Stimulated activated naive B cell treated with anti-CD40 and anti-IgM and Interleukin-4, amounts not matched to agents 10 μg/mL and 1 μg/mL and 100 μg/mL, for 72 hours (primary cell): ENCODE data around the gene SPECC1L.
"Not testable (repeated sequence)": the region's sequence is repeated elsewhere in the genome, so short reads cannot be mapped to it uniquely, and the experiment has no call there.

Experiments
- ATAC-seq, 2 donors: fragments of 150-1000 bp; cut with Tn5 transposase; replicated peaks; 2 replicates each; pipeline ENCODE4 v1.10.0; 2021; ENCODE audit warnings: moderate library complexity in 1 of 2
- DNase-seq: peaks from one replicate; pipeline ENCODE4 v3.0.0; 2021
- H3K27ac Mint-ChIP-seq: one replicate; pipeline ENCODE4 v1.8.0; 2022; ENCODE audit warnings: mild to moderate bottlenecking, mixed read lengths
- H3K27me3 Mint-ChIP-seq, 2 donors: one replicate each; pipeline ENCODE4 v1.8.0; 2022; ENCODE audit warnings: mixed read lengths in 2 of 2
- H3K36me3 Mint-ChIP-seq, 2 donors: one replicate each; pipeline ENCODE4 v1.8.0; 2022; ENCODE audit warnings: mixed read lengths in 2 of 2, mild to moderate bottlenecking in 1 of 2
- H3K4me1 Mint-ChIP-seq, 2 donors: one replicate each; pipeline ENCODE4 v1.8.0; 2022; ENCODE audit warnings: mixed read lengths in 2 of 2, mild to moderate bottlenecking in 1 of 2
- H3K4me3 Mint-ChIP-seq, 2 donors: one replicate each; pipeline ENCODE4 v1.8.0; 2022; ENCODE audit warnings: mild to moderate bottlenecking in 2 of 2, mixed read lengths in 2 of 2, moderate library complexity in 1 of 2
- H3K9me3 Mint-ChIP-seq, 2 donors: one replicate each; pipeline ENCODE4 v1.8.0; 2022; ENCODE audit warnings: mixed read lengths in 2 of 2, mild to moderate bottlenecking in 1 of 2

SPECC1L gene

GRCh38 chr22:24240985-24241692 is 29.5 kb upstream of the SPECC1L start:
- not testable (repeated sequence) for DNase-seq, H3K4me3 Mint-ChIP-seq, H3K36me3 Mint-ChIP-seq, H3K27ac Mint-ChIP-seq, ATAC-seq, H3K27me3 Mint-ChIP-seq, H3K9me3 Mint-ChIP-seq
- peaks cover 15 to 27% of the 10 kb centered on the region in 2 donors for H3K4me1 Mint-ChIP-seq

GRCh38 chr22:24243417-24243816 is 27.2 kb upstream of the SPECC1L start:
- not testable (repeated sequence) for H3K27me3 Mint-ChIP-seq, H3K36me3 Mint-ChIP-seq, DNase-seq, ATAC-seq, H3K9me3 Mint-ChIP-seq
- peak overlapping the region; percentile 94 for H3K27ac Mint-ChIP-seq
- peak overlapping the region; percentile 72 to 75 for H3K4me3 Mint-ChIP-seq
- peaks cover 15 to 27% of the 10 kb centered on the region in 2 donors for H3K4me1 Mint-ChIP-seq

GRCh38 chr22:24244144-24244787 is 26.4 kb upstream of the SPECC1L start:
- ATAC-seq (no peak), DNase-seq (no peak)
- H3K36me3 Mint-ChIP-seq: no peaks in the 10 kb centered on the region
- H3K27me3 Mint-ChIP-seq: no peaks in the 10 kb centered on the region
- H3K4me3 Mint-ChIP-seq: no peak overlapping the region
- no peaks in the 10 kb centered on the region for H3K9me3 Mint-ChIP-seq
- H3K4me1 Mint-ChIP-seq: peaks cover 15 to 27% of the 10 kb centered on the region in 2 donors
- no peak overlapping the region for H3K27ac Mint-ChIP-seq

GRCh38 chr22:24245030-24245431 is 25.6 kb upstream of the SPECC1L start, which contains the start of gene GGT5:
GGT5 (minus strand) TSS chr22:24245082; CDS start chr22:24244725, 357 bp downstream.
- not testable (repeated sequence) for H3K36me3 Mint-ChIP-seq, ATAC-seq, H3K27ac Mint-ChIP-seq, H3K9me3 Mint-ChIP-seq, H3K27me3 Mint-ChIP-seq, DNase-seq
- Mint-ChIP-seq H3K4me3 (peak within 1 kb of the TSS in 1 of 2 donors; percentile 14), H3K4me1 (peaks cover 15 to 27% of the 10 kb centered on the region in 2 donors)

- not testable (repeated sequence) for H3K9me3 Mint-ChIP-seq, H3K36me3 Mint-ChIP-seq, DNase-seq, H3K27me3 Mint-ChIP-seq, H3K4me3 Mint-ChIP-seq, H3K27ac Mint-ChIP-seq, ATAC-seq
- peaks cover 15 to 27% of the 10 kb centered on the region in 2 donors for H3K4me1 Mint-ChIP-seq
Measured at GRCh38 chr22:24245584-24246561, 24.8 kb upstream of the SPECC1L start.

- no peaks in the 10 kb centered on the region for H3K9me3 Mint-ChIP-seq
- no peak overlapping the region for H3K27ac Mint-ChIP-seq
- no peaks in the 10 kb centered on the region for H3K36me3 Mint-ChIP-seq
- H3K4me1 Mint-ChIP-seq: peaks cover 15 to 26% of the 10 kb centered on the region in 2 donors
- ATAC-seq (no peak), DNase-seq (no peak)
- no peak overlapping the region for H3K4me3 Mint-ChIP-seq
- H3K27me3 Mint-ChIP-seq: no peaks in the 10 kb centered on the region
Measured at GRCh38 chr22:24247011-24247507, 23.6 kb upstream of the SPECC1L start.

GRCh38 chr22:24247564-24248344 is 22.9 kb upstream of the SPECC1L start:
- no peaks in the 10 kb centered on the region for H3K9me3 Mint-ChIP-seq
- no peaks in the 10 kb centered on the region for H3K27me3 Mint-ChIP-seq
- H3K4me3 Mint-ChIP-seq: no peak overlapping the region
- no peak overlapping the region for H3K27ac Mint-ChIP-seq
- DNase-seq: peak; percentile 35
- peak; percentile 90 to 96 for ATAC-seq
- no peaks in the 10 kb centered on the region for H3K36me3 Mint-ChIP-seq
- H3K4me1 Mint-ChIP-seq: peaks cover 12 to 19% of the 10 kb centered on the region in 2 donors

GRCh38 chr22:24248611-24249010 is 22.0 kb upstream of the SPECC1L start:
- not testable (repeated sequence) for H3K27ac Mint-ChIP-seq, H3K36me3 Mint-ChIP-seq, H3K4me3 Mint-ChIP-seq, H3K9me3 Mint-ChIP-seq, DNase-seq, H3K27me3 Mint-ChIP-seq, ATAC-seq
- H3K4me1 Mint-ChIP-seq: peaks cover 4 to 10% of the 10 kb centered on the region in 2 donors

GRCh38 chr22:24249413-24249812 is 21.2 kb upstream of the SPECC1L start:
- ATAC-seq, H3K4me1 Mint-ChIP-seq, H3K36me3 Mint-ChIP-seq, DNase-seq, H3K9me3 Mint-ChIP-seq, H3K4me3 Mint-ChIP-seq, H3K27me3 Mint-ChIP-seq, H3K27ac Mint-ChIP-seq: not testable (repeated sequence)

- not testable (repeated sequence) for ATAC-seq, H3K4me1 Mint-ChIP-seq, H3K4me3 Mint-ChIP-seq, DNase-seq, H3K27me3 Mint-ChIP-seq, H3K27ac Mint-ChIP-seq, H3K9me3 Mint-ChIP-seq, H3K36me3 Mint-ChIP-seq
Measured at GRCh38 chr22:24251286-24251685, 19.3 kb upstream of the SPECC1L start.

GRCh38 chr22:24253126-24253525 is 17.5 kb upstream of the SPECC1L start:
- ATAC-seq: not testable (repeated sequence)

GRCh38 chr22:24256136-24256535 is 14.5 kb upstream of the SPECC1L start:
- not testable (repeated sequence) for ATAC-seq, H3K27ac Mint-ChIP-seq, H3K4me3 Mint-ChIP-seq, H3K27me3 Mint-ChIP-seq, H3K4me1 Mint-ChIP-seq, DNase-seq, H3K9me3 Mint-ChIP-seq, H3K36me3 Mint-ChIP-seq

More at GRCh38 chr22:24253126-24253525, 17.5 kb upstream of the SPECC1L start:
- H3K27ac Mint-ChIP-seq, H3K9me3 Mint-ChIP-seq, H3K4me1 Mint-ChIP-seq, H3K27me3 Mint-ChIP-seq, H3K4me3 Mint-ChIP-seq, H3K36me3 Mint-ChIP-seq, DNase-seq: not testable (repeated sequence)

GRCh38 chr22:24256736-24257135 is 13.9 kb upstream of the SPECC1L start:
- not testable (repeated sequence) for H3K9me3 Mint-ChIP-seq, H3K4me1 Mint-ChIP-seq, H3K36me3 Mint-ChIP-seq, DNase-seq, H3K27ac Mint-ChIP-seq, ATAC-seq, H3K27me3 Mint-ChIP-seq, H3K4me3 Mint-ChIP-seq
